Common myeloid progenitor, CD34-positive (primary cell): Measurements from ENCODE around the gene MPND.

Experiments
- CTCF ChIA-PET: fragments of 350-600 bp; sonication (Branson Sonifier 250); formaldehyde crosslinking; loops from one replicate; lab custom pipeline; 2021; ENCODE audit warnings: antibody characterized with exemption; lab: Charles Lee
- POLR2A ChIA-PET: fragments of 350-600 bp; sonication (Branson Sonifier 250); formaldehyde crosslinking; loops from one replicate; lab custom pipeline; 2021; ENCODE audit warnings: antibody characterized with exemption; lab: Charles Lee
- DNase-seq, 3 donors: peaks; one replicate each; pipeline versions ENCODE4 v3.0.0 to v3.0.0-alpha.2; 2013
- H3K27ac ChIP-seq, 2 experiments: 1 replicate in 1 of 2; 2 replicates in 1 of 2; pipeline ENCODE4 v1.7.0; 2013; ENCODE audit warnings: inconsistent platforms in 2 of 2, low read length in 2 of 2, mild to moderate bottlenecking in 2 of 2, low read depth in 1 of 2, moderate library complexity in 1 of 2; ENCODE audit not compliant: severe bottlenecking in 2 of 2, insufficient read depth in 1 of 2, poor library complexity in 1 of 2
- H3K27me3 ChIP-seq, 5 experiments: replicated peaks in 2 of 5; 1 replicate in 3 of 5; 2 replicates in 2 of 5; pipeline versions ENCODE4 v1.6.1 to v1.7.0; 2013; ENCODE audit warnings: low read length in 4 of 5, mild to moderate bottlenecking in 2 of 5, moderate library complexity in 2 of 5, inconsistent platforms in 1 of 5; ENCODE audit not compliant: insufficient read depth in 5 of 5, control insufficient read depth in 4 of 5
- H3K36me3 ChIP-seq, 4 experiments: 1 replicate in 2 of 4; 2 replicates in 2 of 4; pipeline versions ENCODE4 v1.6.1 to v1.7.0; 2013; ENCODE audit warnings: low read length in 3 of 4, control low read depth in 1 of 4, mild to moderate bottlenecking in 1 of 4; ENCODE audit not compliant: control insufficient read depth in 4 of 4, insufficient read depth in 4 of 4
- H3K4me1 ChIP-seq, 4 experiments: 1 replicate in 3 of 4; 2 replicates in 1 of 4; pipeline versions ENCODE4 v1.6.1 to v1.7.1; 2013; ENCODE audit warnings: low read length in 3 of 4, mild to moderate bottlenecking in 3 of 4, control low read depth in 1 of 4, inconsistent platforms in 1 of 4, moderate library complexity in 1 of 4; ENCODE audit not compliant: control insufficient read depth in 4 of 4, insufficient read depth in 4 of 4; ENCODE audit errors: control extremely low read depth in 1 of 4
- H3K4me3 ChIP-seq, 7 experiments: 1 replicate in 4 of 7; 2 replicates in 3 of 7; pipeline versions ENCODE4 v1.5.1 to v1.7.0; 2013; ENCODE audit warnings: mild to moderate bottlenecking in 7 of 7, low read length in 6 of 7, moderate library complexity in 6 of 7, inconsistent platforms in 2 of 7, low read depth in 2 of 7, control low read depth in 1 of 7; ENCODE audit not compliant: insufficient read depth in 4 of 7, control insufficient read depth in 1 of 7; ENCODE audit errors: extremely low read depth in 1 of 7
- H3K9me3 ChIP-seq, 5 experiments: 1 replicate in 4 of 5; 2 replicates in 1 of 5; pipeline versions ENCODE4 v1.6.1 to v1.7.1; 2013; ENCODE audit warnings: low read length in 4 of 5, mild to moderate bottlenecking in 2 of 5, inconsistent platforms in 1 of 5, low read depth in 1 of 5, moderate library complexity in 1 of 5; ENCODE audit not compliant: control insufficient read depth in 4 of 5, insufficient read depth in 2 of 5; ENCODE audit errors: control extremely low read depth in 1 of 5
- WGBS: methylation state at CpG from one replicate; pipeline ENCODE4 v1.1.5; 2013; ENCODE audit not compliant: insufficient coverage; 5-methylcytosine and 5-hydroxymethylcytosine counted together

The MPND gene

DNA sequence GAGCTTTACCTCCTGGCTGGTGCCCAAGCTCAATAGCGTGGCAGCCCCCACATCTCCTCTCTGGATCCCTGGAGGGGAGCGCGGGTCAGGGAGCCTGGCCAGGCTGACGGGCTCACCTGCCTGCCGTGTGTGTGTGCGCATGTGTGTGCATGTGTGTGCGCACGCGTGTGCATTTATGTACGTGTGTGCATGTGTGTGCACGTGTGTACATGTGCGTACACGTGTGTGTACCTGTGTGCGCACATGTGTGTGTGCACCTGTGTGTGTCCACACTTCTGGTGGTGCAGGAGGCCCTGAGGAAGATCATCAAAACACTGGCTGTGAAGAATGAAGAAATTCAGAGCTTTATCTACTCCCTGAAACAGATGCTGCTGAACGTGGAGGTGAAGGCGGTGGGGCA lies 37.7 kb upstream of the MPND start:
- WGBS = 95% methylated on average over 16 of the region's 16 CpGs
- no peak overlapping the region for H3K27ac ChIP-seq
- H3K27me3 ChIP-seq = no peaks in the 10 kb centered on the region
- CTCF ChIA-PET = interaction anchor here (1.4 to 2.8 kb wide), 2 partner anchors 15 to 25 kb away, joined by 3 to 18 read pairs; no protein-coding TSS in a partner anchor
- H3K4me1 ChIP-seq = peaks cover 4 to 25% (median 23%) of the 10 kb centered on the region in 4 experiments
- H3K9me3 ChIP-seq = no peaks in the 10 kb centered on the region
- no peak overlapping the region for H3K4me3 ChIP-seq
- POLR2A ChIA-PET = interaction anchor here (0.7 kb wide), 1 partner anchor 37 kb away, joined by 6 read pairs; no protein-coding TSS in a partner anchor
- DNase-seq = no peak
- no peaks in the 10 kb centered on the region for H3K36me3 ChIP-seq

DNA sequence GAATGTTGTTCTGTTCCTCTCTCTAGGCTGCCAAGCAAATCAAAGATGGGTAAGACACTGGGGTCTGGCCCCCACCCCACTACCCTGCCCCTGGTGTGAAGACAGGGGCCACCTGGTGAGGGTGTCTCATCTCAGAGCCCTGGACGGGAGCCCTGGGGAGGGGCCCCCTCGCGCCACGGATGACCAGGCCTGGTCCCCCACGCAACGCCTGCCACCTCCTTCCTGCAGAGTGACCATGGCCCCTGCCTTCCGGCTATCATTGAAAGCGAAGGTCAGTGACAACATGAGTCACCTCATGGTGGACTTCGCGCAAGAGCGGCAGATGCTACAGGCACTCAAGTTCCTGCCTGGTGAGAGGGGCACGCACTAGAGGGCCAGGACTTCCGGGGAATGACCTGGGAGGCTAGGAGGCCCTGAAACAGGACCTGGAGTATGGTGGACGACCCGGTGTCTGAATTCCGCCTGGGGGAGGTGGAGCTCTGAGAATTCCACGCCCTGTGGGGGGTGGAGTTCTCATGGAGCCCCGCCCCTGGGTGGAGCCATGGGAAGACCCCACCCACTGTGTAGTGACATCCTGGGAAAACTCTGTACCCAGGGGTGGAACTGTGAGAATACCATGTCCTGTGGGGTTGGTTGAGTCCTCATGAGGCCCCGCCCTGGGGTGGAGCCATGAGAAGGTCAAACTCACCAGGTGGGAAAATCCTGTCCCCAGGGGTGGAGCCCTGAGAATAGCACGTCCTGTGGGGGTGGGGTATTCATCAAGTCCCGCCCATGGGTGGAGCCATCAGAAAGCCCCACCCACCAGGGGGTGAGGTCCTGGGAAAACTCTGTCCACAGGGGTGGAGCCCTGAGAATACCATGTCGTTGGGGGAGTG lies 32.9 kb upstream of the MPND start:
- Histone ChIP-seq H3K27ac (no peak overlapping the region), H3K4me3 (no peak overlapping the region), H3K27me3 (no peaks in the 10 kb centered on the region), H3K9me3 (no peaks in the 10 kb centered on the region), H3K36me3 (no peaks in the 10 kb centered on the region), H3K4me1 (no peaks in the 10 kb centered on the region)
- DNase-seq = no peak
- CTCF ChIA-PET = no interaction called here
- 96% methylated on average over 16 of the region's 22 CpGs for WGBS
- POLR2A ChIA-PET = no interaction called here

DNA sequence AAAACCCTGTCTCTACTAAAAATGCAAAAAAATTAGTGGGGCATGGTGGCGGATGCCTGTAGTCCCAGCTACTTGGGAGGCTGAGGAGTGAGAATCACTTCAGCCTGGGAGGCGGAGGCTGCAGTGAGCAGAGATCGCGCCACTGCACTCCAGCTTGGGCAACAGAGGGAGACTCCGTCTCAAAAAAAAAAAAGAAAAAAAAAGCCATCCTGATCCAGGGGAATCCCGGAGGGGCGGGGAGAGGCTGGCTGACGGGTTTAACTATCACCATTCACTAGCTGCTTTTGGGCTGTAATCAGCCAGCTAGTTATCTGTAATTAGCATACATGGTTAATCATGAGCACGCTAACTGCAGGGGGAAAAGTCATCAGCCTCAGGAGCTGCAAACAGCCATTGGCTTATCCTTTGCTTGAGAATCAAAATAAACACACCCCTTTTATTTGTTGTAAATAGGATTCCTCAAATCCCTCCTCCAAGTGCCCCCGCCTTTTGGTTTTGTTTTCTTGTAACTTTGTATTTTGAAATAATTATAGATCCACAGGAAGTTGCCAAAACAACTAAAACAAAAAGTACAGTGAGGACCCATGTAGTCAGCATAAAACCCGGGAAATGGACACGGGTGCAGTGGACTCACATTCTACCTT lies 29.4 kb upstream of the MPND start:
- Histone ChIP-seq H3K27ac (no peak overlapping the region), H3K4me1 (peaks cover 0 to under 1% (median 0%) of the 10 kb centered on the region in 4 experiments), H3K27me3 (no peaks in the 10 kb centered on the region), H3K36me3 (no peaks in the 10 kb centered on the region), H3K9me3 (no peaks in the 10 kb centered on the region), H3K4me3 (no peak overlapping the region)
- ChIA-PET POLR2A (interaction anchor here (0.6 kb wide), 1 partner anchor 312 kb away, joined by 4 read pairs; no protein-coding TSS in a partner anchor), CTCF (interaction anchor here (0.6 to 1.4 kb wide), 2 partner anchors 46 to 51 kb away, joined by 3 read pairs; no protein-coding TSS in a partner anchor)
- 90% methylated on average over 6 of the region's 12 CpGs for WGBS
- no peak for DNase-seq

DNA sequence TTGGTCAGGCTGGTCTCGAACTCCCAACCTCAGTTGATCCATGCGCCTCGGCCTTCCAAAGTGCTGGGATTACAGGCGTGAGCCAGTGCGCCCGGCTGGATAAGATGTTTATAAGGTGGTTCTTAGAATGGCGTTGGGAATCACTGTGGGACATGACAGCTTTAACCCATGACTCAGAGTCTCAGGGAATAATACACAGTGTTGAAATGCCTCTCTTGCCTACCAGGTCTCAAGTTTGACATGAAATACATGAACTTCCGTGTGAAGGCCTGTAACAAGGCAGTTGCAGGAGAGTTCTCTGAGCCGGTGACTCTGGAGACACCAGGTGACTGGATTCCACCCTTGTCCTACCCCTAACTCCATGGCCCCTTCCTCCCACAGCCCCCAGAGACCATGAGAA lies 26.4 kb upstream of the MPND start:
- no peak overlapping the region for H3K27ac ChIP-seq
- H3K4me3 ChIP-seq = no peak overlapping the region
- H3K4me1 ChIP-seq = peaks cover 0 to 6% (median 1%) of the 10 kb centered on the region in 4 experiments
- no peaks in the 10 kb centered on the region for H3K36me3 ChIP-seq
- WGBS = 95% methylated on average over 6 of the region's 9 CpGs
- CTCF ChIA-PET = no interaction called here
- DNase-seq = no peak
- no peaks in the 10 kb centered on the region for H3K27me3 ChIP-seq
- POLR2A ChIA-PET = no interaction called here
- H3K9me3 ChIP-seq = peaks cover 0 to 6% (median 0%) of the 10 kb centered on the region in 5 experiments

DNA sequence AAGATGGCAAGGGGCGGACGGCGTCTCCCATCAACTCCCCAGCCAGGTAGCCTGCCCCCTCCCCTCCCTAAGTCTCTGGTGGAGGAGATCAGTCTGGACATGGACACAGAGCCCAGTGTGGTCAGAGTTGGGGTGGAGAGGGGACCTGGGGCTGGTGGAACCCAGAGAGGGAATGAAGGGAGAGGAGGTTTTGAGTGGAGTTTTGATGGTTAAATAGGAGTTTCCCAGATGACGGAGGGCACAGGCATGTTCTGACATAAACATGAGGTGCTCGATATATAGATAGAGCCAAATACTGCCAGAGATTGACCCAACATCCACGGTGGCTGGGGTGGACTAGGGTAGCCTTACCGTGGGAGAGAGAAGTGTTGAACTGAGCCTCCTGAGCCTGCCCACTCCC lies 24.9 kb upstream of the MPND start:
- POLR2A ChIA-PET = interaction anchor here (0.5 kb wide), 1 partner anchor 10 kb away, joined by 3 read pairs; no protein-coding TSS in a partner anchor

DNA sequence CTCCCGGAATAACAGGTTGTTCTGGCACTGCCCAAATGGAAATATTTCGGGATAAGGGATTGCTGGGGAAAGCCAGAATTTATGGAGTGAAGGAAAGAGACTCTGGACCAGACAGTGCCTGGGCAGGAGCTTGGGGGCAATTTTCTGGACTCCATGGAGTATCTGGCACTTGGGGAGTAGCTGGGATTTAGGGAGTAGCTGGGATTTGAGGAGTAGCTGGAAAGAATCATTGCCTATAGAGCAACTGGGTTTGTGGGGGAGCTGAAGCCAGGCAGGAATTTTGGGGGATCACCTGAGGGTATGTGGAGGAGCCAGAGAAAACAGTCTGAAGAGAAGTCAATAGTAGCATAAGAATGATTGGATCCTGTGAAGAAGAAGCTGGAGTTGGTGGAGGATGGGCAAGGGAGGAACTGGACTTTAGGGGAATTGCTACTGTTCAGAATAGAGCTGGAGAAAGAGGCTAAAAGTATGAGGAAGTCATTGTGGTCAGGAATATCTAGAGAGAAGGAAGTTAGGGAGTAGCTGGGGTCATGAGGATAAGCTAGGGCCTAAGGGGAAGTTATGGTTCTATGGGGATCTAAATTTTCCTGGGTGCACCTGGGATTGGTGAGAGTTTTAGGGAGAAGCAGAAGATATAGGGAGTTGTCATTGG lies 24.2 kb upstream of the MPND start:
- peak in 2 of 3 donors; percentile 41 to 42 for DNase-seq
- H3K4me1 ChIP-seq = peaks cover 0 to 6% (median 1%) of the 10 kb centered on the region in 4 experiments
- CTCF ChIA-PET = interaction anchor here (0.8 to 4.6 kb wide), 8 partner anchors 9 to 72 kb away, joined by 3 to 18 read pairs (median 4); partner anchors contain the start of gene YJU2
- POLR2A ChIA-PET = interaction anchor here (0.5 kb wide), 1 partner anchor 10 kb away, joined by 3 read pairs; no protein-coding TSS in a partner anchor
- no peaks in the 10 kb centered on the region for H3K36me3 ChIP-seq
- WGBS = 100% methylated on average over 2 of the region's 2 CpGs
- H3K4me3 ChIP-seq = no peak overlapping the region
- H3K27ac ChIP-seq = no peak overlapping the region
- no peaks in the 10 kb centered on the region for H3K27me3 ChIP-seq
- H3K9me3 ChIP-seq = peaks cover 0 to 6% (median 0%) of the 10 kb centered on the region in 5 experiments

More for the DNA sequence above, 24.9 kb upstream of the MPND start:
- Histone ChIP-seq H3K9me3 (peaks cover 0 to 6% (median 0%) of the 10 kb centered on the region in 5 experiments), H3K4me1 (peaks cover 0 to 6% (median 1%) of the 10 kb centered on the region in 4 experiments), H3K36me3 (no peaks in the 10 kb centered on the region), H3K4me3 (no peak overlapping the region), H3K27ac (no peak overlapping the region), H3K27me3 (no peaks in the 10 kb centered on the region)
- CTCF ChIA-PET = interaction anchor here (2.2 to 4.6 kb wide), 2 partner anchors 12 to 34 kb away, joined by 13 to 18 read pairs; no protein-coding TSS in a partner anchor
- 97% methylated on average over 5 of the region's 7 CpGs for WGBS
- DNase-seq = no peak
